GM19351 (cell line): ENCODE measurements around the gene COX6A1.

Experiments
- ATAC-seq: cut with Tn5 transposase; IDR thresholded peaks from one replicate; pipeline ENCODE4 v1.9.1; 2021; ENCODE audit warnings: mild to moderate bottlenecking, moderate library complexity; ENCODE audit not compliant: unreplicated experiment

COX6A1 gene

GRCh38 chr12:120490325-120490724 lies 52.4 kb downstream of the COX6A1 start:
- no peak for ATAC-seq
